ENCODE data around the gene CDH16. TPM values are rescaled to one million over a fixed set of nuclear protein-coding genes. Genes with fewer than 3 reads are reported as not detected.

CDH16 gene
- total and polyA plus RNA-seq, 2 of the 13 experiments (the other 11 are each of a cell fraction or from before 2014, with no cell fraction given): 2.7 to 3.9 TPM

DNA sequence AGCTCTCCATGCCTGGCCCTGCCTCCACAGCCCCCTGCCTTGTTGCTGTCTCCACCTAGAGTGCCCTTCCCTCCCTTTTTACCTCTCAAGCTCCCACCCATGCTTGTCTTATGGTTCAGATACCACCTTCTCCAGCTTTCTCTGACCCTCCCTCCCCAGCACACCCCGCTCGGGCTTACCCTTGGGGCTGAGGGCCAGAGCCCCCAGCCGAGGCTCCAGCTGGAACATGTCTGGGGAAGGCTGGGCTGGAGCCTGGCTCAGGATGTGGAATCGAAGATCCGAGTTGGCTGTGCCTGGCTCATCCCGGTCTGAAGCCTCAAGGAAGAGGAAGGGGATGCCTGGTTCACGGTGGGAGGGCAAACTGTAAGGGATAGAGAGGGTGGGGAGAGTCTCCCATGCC lies 3.6 kb downstream of the CDH16 start:
- intact Hi-C loops (cut with micrococcal nuclease; ENCODE audit: unreplicated experiment): no loop called here
- no peak overlapping the region for H3K27ac ChIP-seq (ENCODE audit: extremely low read length, insufficient read depth, low read length)
- H3K9ac ChIP-seq (ENCODE audit: insufficient read depth, low read depth, low read length): no peak overlapping the region
- BruUV-seq (replicated peaks): no TSS peak
- H3K4me2 ChIP-seq (ENCODE audit: low read depth, low read length): no peak overlapping the region
- no peak for FAIRE-seq
- peaks cover 37% of the 10 kb centered on the region for H3K4me1 ChIP-seq (ENCODE audit: insufficient read depth, low read length)
- ChIA-PET CTCF (ENCODE audit: low intra/inter-chr PET ratio, low total read pairs) (no interaction called here), POLR2A (no interaction called here)
- H3K9me3 ChIP-seq (ENCODE audit: low read length): no peaks in the 10 kb centered on the region
- 55% methylated on average over 7 of the region's 7 CpGs for WGBS (ENCODE audit: low lambda C conversion rate)
- TF ChIP-seq ZKSCAN5 (CRISPR knock-in tag; IDR thresholded peaks at IDR 0.05): no peak
- H3K27me3 ChIP-seq (ENCODE audit: control insufficient read depth in 1 of 2, insufficient read depth in 2 of 2, low read length in 2 of 2): no peaks in the 10 kb centered on the region; a peak in 1 of 5 replicates
- no peak overlapping the region for H2AFZ ChIP-seq (ENCODE audit: low read length)
- no peak for ATAC-seq
- no peaks in the 10 kb centered on the region for H3K36me3 ChIP-seq (replicated peaks in 1 of 2; ENCODE audit: control insufficient read depth in 1 of 2, insufficient read depth in 2 of 2, low read length in 2 of 2)
- H4K20me1 ChIP-seq (ENCODE audit: insufficient read depth, low read length): no peaks in the 10 kb centered on the region
- H3K79me2 ChIP-seq (ENCODE audit: insufficient read depth, low read length): no peaks in the 10 kb centered on the region
- no peak for DNase-seq (ENCODE audit: low spot score)
- in situ Hi-C loops (cut with HindIII; ENCODE audit: extremely low pct_ligation_motif_present, low pct_unique_long_range_greater_than_20kb): no loop called here
- no peak overlapping the region for H3K4me3 ChIP-seq (replicated peaks in 1 of 3; ENCODE audit: insufficient read depth in 1 of 3, low read depth in 2 of 3, low read length in 3 of 3)

DNA sequence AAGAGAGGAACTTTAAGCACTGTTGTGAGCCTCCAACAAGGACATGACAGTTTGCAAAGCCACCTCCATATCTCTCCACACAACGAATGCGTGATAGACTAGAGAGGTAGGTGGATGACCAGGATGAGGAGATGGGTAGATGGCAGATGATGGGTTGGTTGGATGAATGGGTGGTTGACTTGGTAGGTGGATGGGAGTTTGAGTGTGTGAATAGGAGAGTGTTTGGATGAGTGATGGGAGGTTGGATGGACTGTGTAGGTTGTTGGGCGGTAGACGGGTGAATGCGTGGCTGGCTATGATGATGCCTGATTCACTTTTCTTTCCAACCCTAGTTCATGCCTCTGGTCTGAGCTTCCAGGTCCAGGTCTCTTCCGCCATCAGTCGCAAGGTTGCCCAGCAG lies 4.1 kb downstream of the CDH16 start:
- BruUV-seq (replicated peaks): no TSS peak
- Histone ChIP-seq H3K4me1 (ENCODE audit: insufficient read depth, low read length) (peaks cover 37% of the 10 kb centered on the region), H2AFZ (ENCODE audit: low read length) (no peak overlapping the region), H3K27ac (ENCODE audit: extremely low read length, insufficient read depth, low read length) (no peak overlapping the region), H3K4me3 (replicated peaks in 1 of 3; ENCODE audit: insufficient read depth in 1 of 3, low read depth in 2 of 3, low read length in 3 of 3) (no peak overlapping the region), H3K36me3 (replicated peaks in 1 of 2; ENCODE audit: control insufficient read depth in 1 of 2, insufficient read depth in 2 of 2, low read length in 2 of 2) (no peaks in the 10 kb centered on the region), H3K4me2 (ENCODE audit: low read depth, low read length) (no peak overlapping the region), H3K9me3 (ENCODE audit: low read length) (no peaks in the 10 kb centered on the region), H3K9ac (ENCODE audit: insufficient read depth, low read depth, low read length) (no peak overlapping the region), H3K27me3 (ENCODE audit: control insufficient read depth in 1 of 2, insufficient read depth in 2 of 2, low read length in 2 of 2) (no peaks in the 10 kb centered on the region; a peak in 1 of 5 replicates), H3K79me2 (ENCODE audit: insufficient read depth, low read length) (no peaks in the 10 kb centered on the region), H4K20me1 (ENCODE audit: insufficient read depth, low read length) (no peaks in the 10 kb centered on the region)
- FAIRE-seq (no peak), ATAC-seq (no peak), DNase-seq (ENCODE audit: low spot score) (no peak)
- CTCF ChIA-PET (ENCODE audit: low intra/inter-chr PET ratio, low total read pairs): no interaction called here
- POLR2A ChIA-PET: no interaction called here
- intact Hi-C loops (cut with micrococcal nuclease; ENCODE audit: unreplicated experiment) (no loop called here), in situ Hi-C loops (cut with HindIII; ENCODE audit: extremely low pct_ligation_motif_present, low pct_unique_long_range_greater_than_20kb) (no loop called here)
- WGBS (ENCODE audit: low lambda C conversion rate): 96% methylated on average over 7 of the region's 7 CpGs
- TF ChIP-seq KLF16 (CRISPR knock-in tag; IDR thresholded peaks at IDR 0.05) (no peak), ZXDC (CRISPR knock-in tag; IDR thresholded peaks at IDR 0.05) (no peak), ZNF83 (CRISPR knock-in tag; IDR thresholded peaks at IDR 0.05; ENCODE audit: borderline replicate concordance) (no peak), TFAP4 (IDR thresholded peaks at IDR 0.05; ENCODE audit: borderline replicate concordance, low read depth) (no peak), NCOA5 (CRISPR knock-in tag; IDR thresholded peaks at IDR 0.05) (no peak), TEAD2 (CRISPR knock-in tag; IDR thresholded peaks at IDR 0.05) (no peak), ARID5B (CRISPR knock-in tag; IDR thresholded peaks at IDR 0.05) (no peak), TSC22D2 (CRISPR knock-in tag; IDR thresholded peaks at IDR 0.05; ENCODE audit: borderline replicate concordance) (no peak)
- TF ChIP-seq, protein P1, sequence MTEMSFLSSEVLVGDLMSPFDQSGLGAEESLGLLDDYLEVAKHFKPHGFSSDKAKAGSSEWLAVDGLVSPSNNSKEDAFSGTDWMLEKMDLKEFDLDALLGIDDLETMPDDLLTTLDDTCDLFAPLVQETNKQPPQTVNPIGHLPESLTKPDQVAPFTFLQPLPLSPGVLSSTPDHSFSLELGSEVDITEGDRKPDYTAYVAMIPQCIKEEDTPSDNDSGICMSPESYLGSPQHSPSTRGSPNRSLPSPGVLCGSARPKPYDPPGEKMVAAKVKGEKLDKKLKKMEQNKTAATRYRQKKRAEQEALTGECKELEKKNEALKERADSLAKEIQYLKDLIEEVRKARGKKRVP (CRISPR knock-in tag; IDR thresholded peaks at IDR 0.05): no peak

Data from HepG2 (cell line).